K562 (cell line): ENCODE results near the gene MYO1D. TPM values are rescaled to one million over a fixed set of nuclear protein-coding genes. Genes with fewer than 3 reads are reported as not detected.

Experiments
- ATAC-seq: fragments of 200-7000 bp; cut with Tn5 transposase; 3 replicates; pipeline ENCODE4 v1.9.1; 2020; ENCODE audit warnings: moderate library complexity
- BruUV-seq: library from RNA; stranded (reverse); fragments of 400-500 nt; replicated peaks from 2 replicates; lab custom pipeline; 2021; lab: Mats Ljungman, UMichigan
- CTCF ChIA-PET: fragments of 300-600 bp; formaldehyde crosslinking; extraction: SDS; loops from one replicate; lab custom pipeline; 2021; ENCODE audit warnings: low intra/inter-chr PET ratio; lab: Yijun Ruan, JAX
- POLR2A ChIA-PET: fragments of 300-600, 350-650 bp; sonication (Branson Sonifier 250); formaldehyde crosslinking; extraction: SDS; loops from one replicate; lab custom pipeline; 2021; ENCODE audit warnings: antibody characterized with exemption, inconsistent platforms; lab: Yijun Ruan, JAX
- DNase-seq, 4 experiments: peaks; one replicate each; pipeline versions ENCODE4 v3.0.0 to v3.0.0-alpha.2; 2011 to 2018; ENCODE audit warnings: low spot score in 3 of 4, mixed read lengths in 3 of 4; ENCODE audit errors: extremely low read depth in 1 of 4
- FAIRE-seq: peaks from 2 replicates; lab custom pipeline; 2011; peaks lifted over from hg19 to GRCh38; lab: Jason Lieb, UNC
- H2AFZ ChIP-seq: 2 replicates; pipeline ENCODE4 v1.6.0; 2011; ENCODE audit warnings: low read depth, low read length, control low read depth, inconsistent platforms
- H3K27ac ChIP-seq: fragments of 200-600 bp; 3 replicates; pipeline ENCODE4 v1.8.0; 2011; ENCODE audit warnings: low read depth, mild to moderate bottlenecking, control low read depth, inconsistent platforms, low read length, moderate library complexity, mixed read lengths; ENCODE audit errors: extremely low read depth
- H3K27me3 ChIP-seq, 2 experiments: fragments of 300-600 bp in 1 of 2; 2 replicates in 1 of 2; 3 replicates in 1 of 2; pipeline versions ENCODE4 v1.6.0 to v1.8.0; 2011; ENCODE audit warnings: inconsistent platforms in 2 of 2, low read length in 2 of 2, mild to moderate bottlenecking in 1 of 2, mixed read lengths in 1 of 2, moderate library complexity in 1 of 2; ENCODE audit not compliant: control insufficient read depth in 2 of 2, insufficient read depth in 2 of 2
- H3K36me3 ChIP-seq: fragments of 300-600 bp; 3 replicates; pipeline ENCODE4 v1.8.0; 2011; ENCODE audit warnings: mild to moderate bottlenecking, low read length, inconsistent platforms; ENCODE audit not compliant: control insufficient read depth, insufficient read depth
- H3K4me1 ChIP-seq, 2 experiments: fragments of 200-600 bp in 1 of 2; replicated peaks in 1 of 2; 2 replicates in 1 of 2; 3 replicates in 1 of 2; pipeline versions ENCODE4 v1.5.1 to v1.8.0; 2011; ENCODE audit warnings: inconsistent platforms in 2 of 2, low read length in 2 of 2, mild to moderate bottlenecking in 1 of 2, mixed read lengths in 1 of 2, moderate library complexity in 1 of 2; ENCODE audit not compliant: control insufficient read depth in 2 of 2, insufficient read depth in 2 of 2
- H3K4me2 ChIP-seq: 2 replicates; pipeline ENCODE4 v1.6.1; 2011; ENCODE audit warnings: low read length, control low read depth, inconsistent platforms, mixed read lengths; ENCODE audit not compliant: insufficient read depth
- H3K4me3 ChIP-seq: fragments of 200-600 bp; sonication (generic), shearing (Covaris generic); 2 replicates; pipeline ENCODE4 v1.5.1; 2016; ENCODE audit warnings: control low read depth, inconsistent platforms
- H3K79me2 ChIP-seq: fragments of 200-600 bp; 3 replicates; pipeline ENCODE4 v1.8.0; 2011; ENCODE audit warnings: low read length, inconsistent platforms; ENCODE audit not compliant: control insufficient read depth, insufficient read depth
- H3K9ac ChIP-seq, 2 experiments: 2 replicates each; pipeline versions ENCODE4 v1.6.0 to v1.6.1; 2011; ENCODE audit warnings: low read depth in 2 of 2, low read length in 2 of 2, control low read depth in 1 of 2, inconsistent platforms in 1 of 2, mild to moderate bottlenecking in 1 of 2, mixed read lengths in 1 of 2; ENCODE audit not compliant: insufficient read depth in 1 of 2
- H3K9me1 ChIP-seq: one replicate; pipeline ENCODE4 v1.6.0; 2011; ENCODE audit warnings: inconsistent platforms, mild to moderate bottlenecking, low read length, moderate library complexity; ENCODE audit not compliant: control insufficient read depth, insufficient read depth
- H3K9me3 ChIP-seq: replicated peaks from 2 replicates; pipeline ENCODE4 v1.5.1; 2011; ENCODE audit warnings: low read depth, low read length, inconsistent platforms; ENCODE audit not compliant: control insufficient read depth, insufficient read depth
- H4K20me1 ChIP-seq: replicated peaks from 2 replicates; pipeline ENCODE4 v1.6.1; 2011; ENCODE audit warnings: low read length, inconsistent platforms, mixed read lengths; ENCODE audit not compliant: control insufficient read depth, insufficient read depth
- CHCHD3 ChIP-seq: fragments of 250-450 bp; sonication (Bioruptor Pico); IDR thresholded peaks from 2 replicates; pipeline ENCODE4 v2.1.2; 2022; ENCODE audit warnings: mild to moderate bottlenecking
- MEIS2 ChIP-seq: fragments of 450-650 bp; IDR thresholded peaks from 2 replicates; pipeline ENCODE4 v1.6.1; 2014; ENCODE audit warnings: mild to moderate bottlenecking; ENCODE audit not compliant: partially characterized antibody
- PBX2 ChIP-seq, 2 experiments: IDR thresholded peaks in 1 of 2; conservative IDR thresholded peaks in 1 of 2; 2 replicates each; pipeline ENCODE4 v1.6.1; 2016; ENCODE audit warnings: low read depth in 2 of 2, mild to moderate bottlenecking in 1 of 2, missing compliant biosample characterization in 1 of 2, missing genetic modification characterization in 1 of 2, moderate library complexity in 1 of 2
- XRCC4 ChIP-seq: IDR thresholded peaks from one replicate; pipeline ENCODE4 v1.6.1; 2011; ENCODE audit not compliant: insufficient read depth, insufficient read length; ENCODE audit errors: extremely low read depth
- in situ Hi-C: fragments of 300-500 bp; cut with MboI; formaldehyde crosslinking; loops from 4 replicates; pipeline ENCODE4 v1.15.0; 2018; ENCODE audit warnings: inconsistent platforms, mixed read lengths
- intact Hi-C: fragments of 100-400 bp; cut with micrococcal nuclease; formaldehyde crosslinking; loops from 2 replicates; pipeline ENCODE4 v1.14.2; 2022
- polyA plus RNA-seq, 8 experiments: library from polyadenylated mRNA; depleted of rRNA in 4 of 8; stranded (reverse) in 5 of 8; unstranded in 3 of 8; fragments of >200 nt; fragmentation: Nextera tagmentation in 2 of 8; fragmentation: Illumina TruSeq in 1 of 8; extraction: Ambion mirVana in 2 of 8; extraction: Trizol in 1 of 8; gene quantifications; 2 replicates each; pipeline versions ENCODE4 v1.2.1 to v1.2.3, GENCODE V29; 2011 to 2014; ENCODE audit warnings: inconsistent platforms in 1 of 8, missing spikeins in 1 of 8
- total RNA-seq, 7 experiments: library from RNA; depleted of rRNA in 6 of 7; stranded (reverse); fragments of >200 nt in 6 of 7; fragmentation: Illumina TruSeq in 2 of 7; extraction: Trizol in 2 of 7; gene quantifications; 2 replicates each; pipeline versions ENCODE4 v1.2.1 to v1.2.3, GENCODE V29; 2011 to 2021; ENCODE audit warnings: low replicate concordance in 1 of 7
- TF ChIP-seq, protein P1 (sequence below): IDR thresholded peaks from 2 replicates; pipeline ENCODE4 v1.6.1; 2014; ENCODE audit warnings: antibody characterized with exemption
- TF ChIP-seq, protein P2 (sequence below): fragments of 450-650 bp; IDR thresholded peaks from 2 replicates; pipeline ENCODE4 v1.6.1; 2016

Gene MYO1D
- total and polyA plus RNA-seq, 9 of the 15 experiments (the other 6 are each of a cell fraction or from before 2014, with no cell fraction given), result 2.1 to 71.2 (median 45.4) TPM

- H3K79me2 ChIP-seq, result peaks cover 8% of the 10 kb centered on the region
- H3K27me3 ChIP-seq, result no peaks in the 10 kb centered on the region
- FAIRE-seq (no peak), ATAC-seq (no peak), DNase-seq (no peak)
- BruUV-seq, result no TSS peak
- H3K4me1 ChIP-seq, result no peaks in the 10 kb centered on the region; a peak in 1 of 5 replicates
- no peak overlapping the region for H2AFZ ChIP-seq
- no peak overlapping the region for H3K4me2 ChIP-seq
- no peak for TF ChIP-seq XRCC4
- no peak for TF ChIP-seq CHCHD3 (CRISPR knock-in tag)
- TF ChIP-seq MEIS2, result peak; percentile 52
- TF ChIP-seq, protein P1, sequence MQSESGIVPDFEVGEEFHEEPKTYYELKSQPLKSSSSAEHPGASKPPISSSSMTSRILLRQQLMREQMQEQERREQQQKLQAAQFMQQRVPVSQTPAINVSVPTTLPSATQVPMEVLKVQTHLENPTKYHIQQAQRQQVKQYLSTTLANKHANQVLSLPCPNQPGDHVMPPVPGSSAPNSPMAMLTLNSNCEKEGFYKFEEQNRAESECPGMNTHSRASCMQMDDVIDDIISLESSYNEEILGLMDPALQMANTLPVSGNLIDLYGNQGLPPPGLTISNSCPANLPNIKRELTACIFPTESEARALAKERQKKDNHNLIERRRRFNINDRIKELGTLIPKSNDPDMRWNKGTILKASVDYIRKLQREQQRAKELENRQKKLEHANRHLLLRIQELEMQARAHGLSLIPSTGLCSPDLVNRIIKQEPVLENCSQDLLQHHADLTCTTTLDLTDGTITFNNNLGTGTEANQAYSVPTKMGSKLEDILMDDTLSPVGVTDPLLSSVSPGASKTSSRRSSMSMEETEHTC, result no peak
- TF ChIP-seq PBX2 (CRISPR knock-in tag; IDR thresholded peaks at IDR 0.05; ENCODE audit: low read depth), result no peak
- peak; percentile 32; the same call in 1 of the 2 replicates for TF ChIP-seq PBX2 (tag; conservative IDR thresholded peaks at IDR 0.05; ENCODE audit: low read depth)
- TF ChIP-seq, protein P2, sequence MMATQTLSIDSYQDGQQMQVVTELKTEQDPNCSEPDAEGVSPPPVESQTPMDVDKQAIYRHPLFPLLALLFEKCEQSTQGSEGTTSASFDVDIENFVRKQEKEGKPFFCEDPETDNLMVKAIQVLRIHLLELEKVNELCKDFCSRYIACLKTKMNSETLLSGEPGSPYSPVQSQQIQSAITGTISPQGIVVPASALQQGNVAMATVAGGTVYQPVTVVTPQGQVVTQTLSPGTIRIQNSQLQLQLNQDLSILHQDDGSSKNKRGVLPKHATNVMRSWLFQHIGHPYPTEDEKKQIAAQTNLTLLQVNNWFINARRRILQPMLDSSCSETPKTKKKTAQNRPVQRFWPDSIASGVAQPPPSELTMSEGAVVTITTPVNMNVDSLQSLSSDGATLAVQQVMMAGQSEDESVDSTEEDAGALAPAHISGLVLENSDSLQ, result peak; percentile 25; the same call in 1 of the 2 replicates
- no peak overlapping the region for H3K4me3 ChIP-seq
- POLR2A ChIA-PET, result interaction anchor here (1.5 kb wide), 2 partner anchors 9 to 27 kb away, joined by 3 read pairs; no protein-coding TSS in a partner anchor
- no peaks in the 10 kb centered on the region for H3K9me3 ChIP-seq
- no peak overlapping the region for H3K9ac ChIP-seq
- in situ Hi-C loops (no loop called here), intact Hi-C loops (no loop called here)
- H3K27ac ChIP-seq, result no peak overlapping the region
- CTCF ChIA-PET, result no interaction called here
- H3K9me1 ChIP-seq, result no peaks in the 10 kb centered on the region
- no peaks in the 10 kb centered on the region for H4K20me1 ChIP-seq
- H3K36me3 ChIP-seq, result no peaks in the 10 kb centered on the region
Observed at GRCh38 chr17:32802306-32802705, 74.6 kb downstream of the MYO1D start.
